Adrenal gland (tissue), 12 donors: ENCODE measurements around the gene SLC37A1. TPM values are rescaled to one million over a fixed set of nuclear protein-coding genes. Genes with fewer than 3 reads are reported as not detected.

Experiments used
- DNase-seq, 7 donors: peaks; one replicate each; pipeline ENCODE4 v3.0.0-alpha.2; 2019 to 2020
- H3K27ac ChIP-seq, 5 donors: fragments of 200-600 bp; sonication (generic) in 4 of 5; 1 replicate in 3 of 5; 2 replicates in 2 of 5; pipeline versions ENCODE4 v1.5.1 to v1.8.0; 2016 to 2020; ENCODE audit warnings: mild to moderate bottlenecking in 1 of 5
- H3K27me3 ChIP-seq: fragments of 200-600 bp; 2 replicates; pipeline ENCODE4 v1.8.0; 2021
- H3K36me3 ChIP-seq, 2 donors: fragments of 200-600 bp; replicated peaks in 1 of 2; 1 replicate in 1 of 2; 2 replicates in 1 of 2; pipeline versions ENCODE4 v1.5.1 to v1.8.0; 2018 to 2022
- H3K4me1 ChIP-seq, 2 donors: fragments of 200-600 bp; replicated peaks in 1 of 2; 1 replicate in 1 of 2; 2 replicates in 1 of 2; pipeline versions ENCODE4 v1.5.1 to v1.8.0; 2018 to 2021
- H3K4me3 ChIP-seq, 4 donors: fragments of 200-600 bp; sonication (generic) in 3 of 4; one replicate each; pipeline ENCODE4 v1.5.1; 2016 to 2018
- H3K9me3 ChIP-seq, 3 donors: fragments of 200-600 bp; sonication (generic) in 1 of 3; replicated peaks in 1 of 3; 1 replicate in 2 of 3; 2 replicates in 1 of 3; pipeline versions ENCODE4 v1.5.1 to v1.8.0; 2016 to 2021
- POLR2A ChIP-seq, 2 donors: fragments of 450-650 bp; IDR thresholded peaks; one replicate each; pipeline ENCODE4 v1.6.1; 2017; ENCODE audit warnings: antibody characterized with exemption in 2 of 2, mild to moderate bottlenecking in 2 of 2, moderate library complexity in 1 of 2
- WGBS, 4 donors: extraction: QIAGEN DNeasy Blood & Tissue Kit in 2 of 4; methylation state at CpG; one replicate each; pipeline versions ENCODE4 v1.1.5 to v1.1.7; 2013 to 2017; 5-methylcytosine and 5-hydroxymethylcytosine counted together
- intact Hi-C, 2 donors: fragments of 100-400 bp; cut with DNase I; formaldehyde crosslinking; loops; one replicate each; pipeline versions ENCODE4 v1.14.1 to v1.15.0; 2022 to 2023
- polyA plus RNA-seq, 3 donors: library from polyadenylated mRNA; stranded (reverse); fragments of 200-250 nt in 2 of 3; fragments of 350-450 nt in 1 of 3; fragmentation: Illumina TruSeq in 1 of 3; extraction: RNeasy Lipid Tissue Mini Kit (QIAGEN cat#74804) in 1 of 3; gene quantifications; one replicate each; pipeline ENCODE4 v1.2.3, GENCODE V29; 2013 to 2014
- total RNA-seq, 9 donors: library from RNA; depleted of rRNA in 4 of 9; stranded (reverse); fragments of >200 nt in 4 of 9; fragments of 120-200 nt in 1 of 9; fragmentation: NEBNext Ultra II Directional in 1 of 9; extraction: Animal tissue kit (Norgen Biotek cat#: 25700) in 1 of 9; gene quantifications; one replicate each; pipeline versions ENCODE4 v1.1.0 to v1.2.4, GENCODE V29; 2013 to 2023
- TF ChIP-seq, protein P1 (sequence below), 6 experiments: fragments of 450-650 bp in 4 of 6; fragments of 200-600 bp in 2 of 6; sonication (generic) in 1 of 6; IDR thresholded peaks; 1 replicate in 5 of 6; 2 replicates in 1 of 6; pipeline versions ENCODE4 v1.5.1 to v1.8.0; 2016 to 2021; ENCODE audit warnings: antibody characterized with exemption in 6 of 6, mild to moderate bottlenecking in 2 of 6, moderate library complexity in 1 of 6
- donor health status: healthy with polysubstance abuse.
- donor health status: Bipolar disorder and iron deficiency.
- donor health status: DM: yes; HTN: yes; CAD: no.
- donor health status: DM: no; HTN: no; CAD: no.
- donor health status: DM: no; HTN: no; CAD: no.
- donor health status: DM: yes; HTN: yes; CAD: no.

The SLC37A1 gene
- total and polyA plus RNA-seq, 12 donors, result 4.8 to 27.2 (median 16.3) TPM

DNA sequence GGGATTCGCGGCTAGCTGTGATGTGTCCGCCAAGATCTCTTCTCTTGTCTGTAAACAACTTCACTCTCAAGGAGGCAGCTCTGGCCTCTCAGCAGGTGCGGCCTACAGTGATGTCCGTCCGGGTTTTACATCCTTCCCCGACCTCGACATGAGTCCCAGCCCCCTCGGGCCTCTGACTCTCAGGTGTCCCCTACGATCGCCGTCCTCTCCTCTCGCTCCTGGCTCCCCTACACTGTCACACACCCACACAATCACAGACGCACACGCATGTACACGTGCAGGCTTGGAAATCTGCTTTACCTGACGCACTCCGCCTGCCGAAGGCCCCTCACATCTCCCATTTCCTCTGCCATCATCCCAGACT is 16.8 kb upstream of the SLC37A1 start:
- Histone ChIP-seq H3K27me3 (no peaks in the 10 kb centered on the region), H3K27ac (peak overlapping the region in 4 of 5 donors; percentile 39 to 86 (median 65)), H3K4me3 (peak overlapping the region in 3 of 4 donors; percentile 33 to 55 (median 35)), H3K36me3 (no peaks in the 10 kb centered on the region), H3K4me1 (peaks cover 0 to 12% of the 10 kb centered on the region in 2 donors), H3K9me3 (no peaks in the 10 kb centered on the region)
- peak; percentile 31 to 80 (median 45) for DNase-seq
- TF ChIP-seq, protein P1, sequence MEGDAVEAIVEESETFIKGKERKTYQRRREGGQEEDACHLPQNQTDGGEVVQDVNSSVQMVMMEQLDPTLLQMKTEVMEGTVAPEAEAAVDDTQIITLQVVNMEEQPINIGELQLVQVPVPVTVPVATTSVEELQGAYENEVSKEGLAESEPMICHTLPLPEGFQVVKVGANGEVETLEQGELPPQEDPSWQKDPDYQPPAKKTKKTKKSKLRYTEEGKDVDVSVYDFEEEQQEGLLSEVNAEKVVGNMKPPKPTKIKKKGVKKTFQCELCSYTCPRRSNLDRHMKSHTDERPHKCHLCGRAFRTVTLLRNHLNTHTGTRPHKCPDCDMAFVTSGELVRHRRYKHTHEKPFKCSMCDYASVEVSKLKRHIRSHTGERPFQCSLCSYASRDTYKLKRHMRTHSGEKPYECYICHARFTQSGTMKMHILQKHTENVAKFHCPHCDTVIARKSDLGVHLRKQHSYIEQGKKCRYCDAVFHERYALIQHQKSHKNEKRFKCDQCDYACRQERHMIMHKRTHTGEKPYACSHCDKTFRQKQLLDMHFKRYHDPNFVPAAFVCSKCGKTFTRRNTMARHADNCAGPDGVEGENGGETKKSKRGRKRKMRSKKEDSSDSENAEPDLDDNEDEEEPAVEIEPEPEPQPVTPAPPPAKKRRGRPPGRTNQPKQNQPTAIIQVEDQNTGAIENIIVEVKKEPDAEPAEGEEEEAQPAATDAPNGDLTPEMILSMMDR (IDR thresholded peaks at IDR 0.05), result no peak
- no peak for TF ChIP-seq POLR2A (IDR thresholded peaks at IDR 0.05)
- WGBS, 4 donors, result 21 to 38% (median 26%) methylated on average over 11 to 19 of the region's 19 CpGs
- intact Hi-C loops, result no loop called here

DNA sequence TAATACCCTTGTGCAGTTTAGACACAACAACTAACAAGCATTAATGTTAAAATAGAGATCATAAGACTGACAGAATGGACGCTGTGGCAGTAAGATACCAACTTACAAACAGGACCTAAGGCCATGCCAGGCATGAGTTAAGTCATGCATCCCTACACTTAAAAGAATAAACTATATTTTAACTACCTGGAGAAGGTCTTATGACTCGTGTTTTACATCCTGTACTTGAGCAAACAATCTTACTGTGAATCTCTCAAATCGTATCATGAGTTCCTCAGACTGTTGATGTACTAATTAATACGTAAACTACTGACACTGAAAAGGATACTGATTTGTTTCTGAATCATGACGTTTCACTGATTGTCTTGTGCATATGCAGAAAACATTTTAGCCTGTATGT is 15.6 kb upstream of the SLC37A1 start:
- intact Hi-C loops, result no loop called here
- H3K27me3 ChIP-seq, result no peaks in the 10 kb centered on the region
- TF ChIP-seq, protein P1 (IDR thresholded peaks at IDR 0.05), result no peak
- TF ChIP-seq POLR2A (IDR thresholded peaks at IDR 0.05), result no peak
- no peak for DNase-seq
- WGBS, 4 donors, result 77 to 88% (median 81%) methylated on average over 5 of the region's 5 CpGs
- H3K27ac ChIP-seq, result peak overlapping the region in 1 of 5 donors; percentile 86
- H3K4me3 ChIP-seq, result no peak overlapping the region
- peaks cover 0 to 12% of the 10 kb centered on the region in 2 donors for H3K4me1 ChIP-seq
- no peaks in the 10 kb centered on the region for H3K36me3 ChIP-seq
- no peaks in the 10 kb centered on the region for H3K9me3 ChIP-seq

DNA sequence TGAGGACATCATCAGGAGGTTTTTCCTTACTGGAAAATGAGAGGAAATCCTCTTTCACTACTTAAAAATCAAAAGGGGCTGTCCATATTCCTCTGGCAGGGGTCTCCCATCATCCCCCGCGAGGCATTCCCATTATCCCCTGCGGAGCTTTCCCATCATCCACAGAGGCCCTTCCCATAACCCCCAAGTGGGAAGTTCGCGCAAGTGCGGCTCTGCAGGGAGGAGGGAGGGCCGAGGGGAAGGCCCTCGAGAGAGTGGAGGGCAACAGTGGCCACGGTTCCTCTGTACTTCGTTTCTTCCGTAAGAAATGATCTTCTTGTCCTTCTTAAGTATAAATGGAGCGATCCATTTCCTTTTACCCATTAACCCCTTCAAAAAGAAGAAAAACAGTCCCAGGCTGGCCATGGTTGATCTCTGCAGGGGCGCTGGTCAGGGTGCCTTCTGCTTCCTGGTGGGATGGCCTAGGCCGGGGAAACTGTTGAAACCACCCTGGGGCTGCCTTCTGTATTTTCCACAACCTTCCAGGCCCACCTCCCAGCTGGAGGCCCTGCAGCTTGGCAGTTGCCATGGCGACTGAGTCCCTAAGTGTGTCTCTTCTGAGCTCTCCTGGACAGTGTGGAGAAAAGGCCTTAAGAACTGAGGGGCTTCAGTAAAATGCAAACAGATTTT is 14.1 kb upstream of the SLC37A1 start:
- Histone ChIP-seq H3K4me3 (no peak overlapping the region), H3K36me3 (no peaks in the 10 kb centered on the region), H3K4me1 (peaks cover 0 to 12% of the 10 kb centered on the region in 2 donors), H3K9me3 (no peaks in the 10 kb centered on the region), H3K27me3 (no peaks in the 10 kb centered on the region), H3K27ac (no peak overlapping the region)
- TF ChIP-seq, protein P1 (IDR thresholded peaks at IDR 0.05), result no peak
- TF ChIP-seq POLR2A (IDR thresholded peaks at IDR 0.05), result no peak
- DNase-seq, result peak in 1 of 7 donors; percentile 17
- WGBS, 4 donors, result 82 to 91% (median 85%) methylated on average over 15 of the region's 15 CpGs
- intact Hi-C loops, result no loop called here

- Histone ChIP-seq H3K27ac (no peak overlapping the region), H3K4me3 (no peak overlapping the region), H3K9me3 (no peaks in the 10 kb centered on the region), H3K36me3 (no peaks in the 10 kb centered on the region), H3K4me1 (peaks cover 0 to 12% of the 10 kb centered on the region in 2 donors), H3K27me3 (no peaks in the 10 kb centered on the region)
- DNase-seq, result no peak
- TF ChIP-seq POLR2A (IDR thresholded peaks at IDR 0.05), result no peak
- TF ChIP-seq, protein P1 (IDR thresholded peaks at IDR 0.05), result no peak
- WGBS, 4 donors, result 76 to 87% (median 85%) methylated on average over 4 of the region's 4 CpGs
- intact Hi-C loops, result no loop called here
Measured at GRCh38 chr21:42500225-42500624, 13.4 kb upstream of the SLC37A1 start.
